Measurements from ENCODE around the gene CNBP. TPM values are rescaled to one million over a fixed set of nuclear protein-coding genes. Genes with fewer than 3 reads are reported as not detected.

CNBP gene
- total and polyA plus RNA-seq, 10 of the 15 experiments (the other 5 are each of a cell fraction or from before 2014, with no cell fraction given) = 300 to 719 (median 439) TPM

DNA sequence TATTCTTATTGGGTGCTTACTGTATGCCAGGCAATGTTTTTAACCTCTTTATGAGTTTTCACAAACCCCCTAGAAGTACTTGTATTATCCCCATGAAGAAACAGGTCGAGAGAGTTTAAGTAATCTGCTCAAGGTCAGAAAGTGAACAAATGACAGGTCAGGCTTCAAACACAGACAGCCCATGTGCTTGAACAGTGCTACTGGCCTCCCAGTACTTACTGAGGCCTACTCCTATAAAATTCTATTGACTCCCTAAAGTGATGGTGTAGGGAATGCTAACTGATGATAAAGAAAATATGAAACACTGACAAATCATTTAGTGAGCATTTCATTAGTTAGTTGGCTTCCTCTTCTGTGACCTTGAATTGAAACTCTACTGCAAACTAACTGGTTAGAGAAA is 4.2 kb upstream of the CNBP start:
- Histone ChIP-seq H3K4me1 (ENCODE audit: control insufficient read depth, insufficient read depth, low read length) (no peaks in the 10 kb centered on the region; the same call in 1 of the 2 replicates), H3K27ac (ENCODE audit: control insufficient read depth, insufficient read depth) (peak overlapping the region; percentile 3; the same call in 1 of the 2 replicates), H3K9me3 (replicated peaks; ENCODE audit: control insufficient read depth, insufficient read depth, low read length) (no peaks in the 10 kb centered on the region), H3K9ac (ENCODE audit: control insufficient read depth, insufficient read depth, low read length) (no peak overlapping the region), H3K27me3 (replicated peaks in 1 of 2; ENCODE audit: control insufficient read depth in 2 of 2, insufficient read depth in 2 of 2, low read length in 1 of 2) (no peaks in the 10 kb centered on the region), H3K79me2 (ENCODE audit: control insufficient read depth, insufficient read depth, low read length) (peaks cover 29% of the 10 kb centered on the region), H3K4me3 (no peak overlapping the region), H3K4me2 (ENCODE audit: control insufficient read depth, insufficient read depth) (peak overlapping the region; percentile 38; the same call in 1 of the 2 replicates), H3K36me3 (ENCODE audit: control insufficient read depth in 2 of 2, insufficient read depth in 2 of 2, low read length in 1 of 2) (no peaks in the 10 kb centered on the region), H4K20me1 (ENCODE audit: control insufficient read depth, insufficient read depth) (no peaks in the 10 kb centered on the region), H2AFZ (ENCODE audit: control insufficient read depth, low read depth, low read length) (no peak overlapping the region)
- intact Hi-C loops (cut with micrococcal nuclease; ENCODE audit: unreplicated experiment) (loop anchor here (10.0 kb wide), 1 partner anchor 533 kb away; the partner anchor contains the start of gene RPN1), in situ Hi-C loops (cut with MboI) (no loop called here)
- POLR2A ChIA-PET = interaction anchor here (0.6 kb wide), 1 partner anchor 73 kb away, joined by 3 read pairs; no protein-coding TSS in a partner anchor
- CTCF ChIA-PET = no interaction called here
- WGBS (ENCODE audit: insufficient coverage, insufficient replicate concordance, low lambda C conversion rate, missing lambda C conversion rate) = 48% methylated on average over 1 of the region's 1 CpG
- TF ChIP-seq, protein P1, sequence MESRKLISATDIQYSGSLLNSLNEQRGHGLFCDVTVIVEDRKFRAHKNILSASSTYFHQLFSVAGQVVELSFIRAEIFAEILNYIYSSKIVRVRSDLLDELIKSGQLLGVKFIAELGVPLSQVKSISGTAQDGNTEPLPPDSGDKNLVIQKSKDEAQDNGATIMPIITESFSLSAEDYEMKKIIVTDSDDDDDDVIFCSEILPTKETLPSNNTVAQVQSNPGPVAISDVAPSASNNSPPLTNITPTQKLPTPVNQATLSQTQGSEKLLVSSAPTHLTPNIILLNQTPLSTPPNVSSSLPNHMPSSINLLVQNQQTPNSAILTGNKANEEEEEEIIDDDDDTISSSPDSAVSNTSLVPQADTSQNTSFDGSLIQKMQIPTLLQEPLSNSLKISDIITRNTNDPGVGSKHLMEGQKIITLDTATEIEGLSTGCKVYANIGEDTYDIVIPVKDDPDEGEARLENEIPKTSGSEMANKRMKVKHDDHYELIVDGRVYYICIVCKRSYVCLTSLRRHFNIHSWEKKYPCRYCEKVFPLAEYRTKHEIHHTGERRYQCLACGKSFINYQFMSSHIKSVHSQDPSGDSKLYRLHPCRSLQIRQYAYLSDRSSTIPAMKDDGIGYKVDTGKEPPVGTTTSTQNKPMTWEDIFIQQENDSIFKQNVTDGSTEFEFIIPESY (IDR thresholded peaks at IDR 0.05) = no peak
- TF ChIP-seq POU2F2 (IDR thresholded peaks at IDR 0.05; ENCODE audit: borderline replicate concordance, low read depth, low read length) = no peak
- TF ChIP-seq GATAD2B (conservative IDR thresholded peaks at IDR 0.05; ENCODE audit: low read depth) = no peak
- TF ChIP-seq, protein P2, sequence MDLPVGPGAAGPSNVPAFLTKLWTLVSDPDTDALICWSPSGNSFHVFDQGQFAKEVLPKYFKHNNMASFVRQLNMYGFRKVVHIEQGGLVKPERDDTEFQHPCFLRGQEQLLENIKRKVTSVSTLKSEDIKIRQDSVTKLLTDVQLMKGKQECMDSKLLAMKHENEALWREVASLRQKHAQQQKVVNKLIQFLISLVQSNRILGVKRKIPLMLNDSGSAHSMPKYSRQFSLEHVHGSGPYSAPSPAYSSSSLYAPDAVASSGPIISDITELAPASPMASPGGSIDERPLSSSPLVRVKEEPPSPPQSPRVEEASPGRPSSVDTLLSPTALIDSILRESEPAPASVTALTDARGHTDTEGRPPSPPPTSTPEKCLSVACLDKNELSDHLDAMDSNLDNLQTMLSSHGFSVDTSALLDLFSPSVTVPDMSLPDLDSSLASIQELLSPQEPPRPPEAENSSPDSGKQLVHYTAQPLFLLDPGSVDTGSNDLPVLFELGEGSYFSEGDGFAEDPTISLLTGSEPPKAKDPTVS (IDR thresholded peaks at IDR 0.05; ENCODE audit: low read depth, low read length) = no peak
- SMC1A ChIA-PET (ENCODE audit: uncharacterized antibody, unreplicated experiment) = interaction anchor here (0.8 to 1.0 kb wide), 2 partner anchors 12 to 26 kb away, joined by 3 to 4 read pairs; no protein-coding TSS in a partner anchor
- no TSS peak for BruUV-seq (replicated peaks)
- DNase-seq (ENCODE audit: low read depth, low spot score) (no peak), ATAC-seq (no peak), FAIRE-seq (no peak)
- RAD21 ChIA-PET (ENCODE audit: unreplicated experiment) = no interaction called here

Data from GM12878 (cell line).